GM19468 (cell line): Measurements from ENCODE around the gene CD99.
A peak's percentile ranks its signal among the peaks of the same experiment; 100 is the strongest.
"Not testable (repeated sequence)": the region's sequence is repeated elsewhere in the genome, so short reads cannot be mapped to it uniquely, and the experiment has no call there.

Experiments used
- ATAC-seq: cut with Tn5 transposase; IDR thresholded peaks from one replicate; pipeline ENCODE4 v1.9.1; 2021; ENCODE audit warnings: mild to moderate bottlenecking, moderate library complexity, moderate number of reproducible peaks; ENCODE audit not compliant: unreplicated experiment; ENCODE audit errors: extremely low read depth

The CD99 gene

GRCh38 chrX:2673611-2674010, 17.5 kb upstream of the CD99 start:
- no peak for ATAC-seq

- ATAC-seq = not testable (repeated sequence)
These were observed 15.4 kb upstream of the CD99 start for GRCh38 chrX:2675657-2676200.

GRCh38 chrX:2676794-2677675, 14.1 kb upstream of the CD99 start:
- ATAC-seq = no peak

- ATAC-seq = no peak
These were observed 13.3 kb upstream of the CD99 start for GRCh38 chrX:2677764-2678163.

- no peak for ATAC-seq
These were observed 12.5 kb upstream of the CD99 start for GRCh38 chrX:2678583-2678982.

- ATAC-seq = no peak
These were observed 11.3 kb upstream of the CD99 start for GRCh38 chrX:2679534-2680485.

GRCh38 chrX:2680486-2681348, 10.4 kb upstream of the CD99 start:
- no peak for ATAC-seq

- ATAC-seq = no peak
These were observed 8.4 kb upstream of the CD99 start for GRCh38 chrX:2682565-2683177.

GRCh38 chrX:2684256-2684655, 6.8 kb upstream of the CD99 start:
- ATAC-seq = no peak

GRCh38 chrX:2685886-2686285, 5.2 kb upstream of the CD99 start:
- ATAC-seq = no peak

GRCh38 chrX:2689773-2690666, 1.1 kb upstream of the CD99 start:
- no peak for ATAC-seq

- no peak for ATAC-seq
These were observed 587 bp downstream of the CD99 start for GRCh38 chrX:2691543-2692220.

GRCh38 chrX:2692221-2693112, 1.4 kb downstream of the CD99 start:
- ATAC-seq = no peak

- no peak for ATAC-seq
These were observed 2.3 kb downstream of the CD99 start for GRCh38 chrX:2693113-2694002.

- ATAC-seq = no peak
These were observed 3.8 kb downstream of the CD99 start for GRCh38 chrX:2694914-2695267.

GRCh38 chrX:2696698-2697215, 5.7 kb downstream of the CD99 start:
- ATAC-seq = peak; percentile 87
